Stimulated activated naive CD8-positive, alpha-beta T cell treated with anti-CD3 and anti-CD28 coated beads, Interleukin-15, amount 100 ng/mL, for 72 hours (primary cell): Measurements from ENCODE around the gene S100A16.

Experiments
- ATAC-seq: fragments of 150-1000 bp; cut with Tn5 transposase; 2 replicates; pipeline ENCODE4 v1.10.0; 2021; ENCODE audit warnings: mild to moderate bottlenecking, moderate library complexity
- DNase-seq, 2 donors: peaks; one replicate each; pipeline ENCODE4 v3.0.0; 2021 to 2022
- H3K27ac Mint-ChIP-seq, 2 donors: one replicate each; pipeline ENCODE4 v1.8.0; 2022; ENCODE audit warnings: mild to moderate bottlenecking in 2 of 2, mixed read lengths in 2 of 2, moderate library complexity in 2 of 2
- H3K27me3 Mint-ChIP-seq: one replicate; pipeline ENCODE4 v1.8.0; 2022; ENCODE audit warnings: mixed read lengths
- H3K4me1 Mint-ChIP-seq: one replicate; pipeline ENCODE4 v1.8.0; 2022; ENCODE audit warnings: mild to moderate bottlenecking, mixed read lengths
- H3K4me3 Mint-ChIP-seq, 2 donors: one replicate each; pipeline ENCODE4 v1.8.0; 2022; ENCODE audit warnings: mild to moderate bottlenecking in 2 of 2, mixed read lengths in 2 of 2, moderate library complexity in 1 of 2
- H3K9me3 Mint-ChIP-seq, 2 donors: one replicate each; pipeline ENCODE4 v1.8.0; 2022; ENCODE audit warnings: mixed read lengths in 2 of 2

The S100A16 gene

GRCh38 chr1:153612755-153613331 is at the start of gene S100A16:
TSS of gene S100A16 (minus strand) at chr1:153613137. CDS start at chr1:153608151, 4,986 bp downstream.
- no peaks in the 10 kb centered on the region for H3K9me3 Mint-ChIP-seq
- no peaks in the 10 kb centered on the region for H3K27me3 Mint-ChIP-seq
- H3K4me3 Mint-ChIP-seq, result no peak within 1 kb of the TSS
- DNase-seq, result no peak
- no peak within 1 kb of the TSS for H3K27ac Mint-ChIP-seq
- no peak for ATAC-seq
- H3K4me1 Mint-ChIP-seq, result no peaks in the 10 kb centered on the region

- Mint-ChIP-seq H3K27me3 (no peaks in the 10 kb centered on the region), H3K27ac (no peak overlapping the region)
- ATAC-seq, result no peak
Measured at GRCh38 chr1:153662269-153662668, 49.3 kb upstream of the S100A16 start.

GRCh38 chr1:153661111-153661708 is 48.3 kb upstream of the S100A16 start:
- Mint-ChIP-seq H3K27me3 (no peaks in the 10 kb centered on the region), H3K4me1 (peaks cover 37% of the 10 kb centered on the region), H3K27ac (no peak overlapping the region), H3K9me3 (no peaks in the 10 kb centered on the region), H3K4me3 (no peak overlapping the region)
- ATAC-seq (no peak), DNase-seq (no peak)

More at GRCh38 chr1:153662269-153662668, 49.3 kb upstream of the S100A16 start:
- Mint-ChIP-seq H3K4me1 (peaks cover 39% of the 10 kb centered on the region), H3K9me3 (no peaks in the 10 kb centered on the region), H3K4me3 (no peak overlapping the region)
- no peak for DNase-seq

GRCh38 chr1:153659656-153660055 is 46.7 kb upstream of the S100A16 start:
- Mint-ChIP-seq H3K27me3 (no peaks in the 10 kb centered on the region), H3K4me1 (peaks cover 34% of the 10 kb centered on the region), H3K4me3 (peak overlapping the region; percentile 92 to 96), H3K9me3 (no peaks in the 10 kb centered on the region), H3K27ac (peak overlapping the region; percentile 62 to 93)
- no peak for ATAC-seq
- no peak for DNase-seq

GRCh38 chr1:153659175-153659534 is 46.2 kb upstream of the S100A16 start:
- ATAC-seq, result no peak
- H3K27ac Mint-ChIP-seq, result peak overlapping the region; percentile 62 to 93
- peaks cover 34% of the 10 kb centered on the region for H3K4me1 Mint-ChIP-seq
- H3K4me3 Mint-ChIP-seq, result peak overlapping the region; percentile 92 to 96
- no peaks in the 10 kb centered on the region for H3K27me3 Mint-ChIP-seq
- no peak for DNase-seq
- H3K9me3 Mint-ChIP-seq, result no peaks in the 10 kb centered on the region

GRCh38 chr1:153658400-153659174 is 45.6 kb upstream of the S100A16 start, which contains the start of gene SNAPIN:
TSS of gene SNAPIN (plus strand) at chr1:153658703. CDS start at chr1:153658744, 41 bp downstream.
- Mint-ChIP-seq H3K27me3 (no peaks in the 10 kb centered on the region), H3K9me3 (no peaks in the 10 kb centered on the region), H3K4me3 (peak within 1 kb of the TSS; percentile 92 to 96), H3K27ac (peak within 1 kb of the TSS; percentile 94 to 96), H3K4me1 (peaks cover 34% of the 10 kb centered on the region)
- DNase-seq (peak; percentile 90 to 92), ATAC-seq (peak; percentile 97)

GRCh38 chr1:153655333-153655732 is 42.4 kb upstream of the S100A16 start:
- ATAC-seq, result no peak

GRCh38 chr1:153652805-153653500 is 40.0 kb upstream of the S100A16 start:
- no peaks in the 10 kb centered on the region for H3K27me3 Mint-ChIP-seq
- peak overlapping the region in 1 of 2 donors; percentile 77 for H3K27ac Mint-ChIP-seq
- H3K4me1 Mint-ChIP-seq, result peaks cover 31% of the 10 kb centered on the region
- H3K9me3 Mint-ChIP-seq, result no peaks in the 10 kb centered on the region
- no peak overlapping the region for H3K4me3 Mint-ChIP-seq
- no peak for ATAC-seq
- no peak for DNase-seq

More at GRCh38 chr1:153655333-153655732, 42.4 kb upstream of the S100A16 start:
- peaks cover 25% of the 10 kb centered on the region for H3K4me1 Mint-ChIP-seq
- no peaks in the 10 kb centered on the region for H3K27me3 Mint-ChIP-seq
- H3K9me3 Mint-ChIP-seq, result no peaks in the 10 kb centered on the region
- no peak overlapping the region for H3K4me3 Mint-ChIP-seq
- DNase-seq, result no peak
- peak overlapping the region in 1 of 2 donors; percentile 36 for H3K27ac Mint-ChIP-seq

- DNase-seq, result no peak
- Mint-ChIP-seq H3K4me1 (peaks cover 36% of the 10 kb centered on the region), H3K9me3 (no peaks in the 10 kb centered on the region), H3K4me3 (no peak overlapping the region), H3K27me3 (no peaks in the 10 kb centered on the region), H3K27ac (no peak overlapping the region)
- no peak for ATAC-seq
Measured at GRCh38 chr1:153651771-153652170, 38.8 kb upstream of the S100A16 start.

GRCh38 chr1:153649863-153650235 is 36.9 kb upstream of the S100A16 start:
- no peak overlapping the region for H3K4me3 Mint-ChIP-seq
- H3K9me3 Mint-ChIP-seq, result no peaks in the 10 kb centered on the region
- H3K4me1 Mint-ChIP-seq, result peaks cover 53% of the 10 kb centered on the region
- DNase-seq, result no peak
- no peaks in the 10 kb centered on the region for H3K27me3 Mint-ChIP-seq
- peak overlapping the region; percentile 17 to 93 for H3K27ac Mint-ChIP-seq
- peak; percentile 48 for ATAC-seq

GRCh38 chr1:153649137-153649862 is 36.4 kb upstream of the S100A16 start:
- no peak overlapping the region for H3K4me3 Mint-ChIP-seq

GRCh38 chr1:153648000-153648643 is 35.2 kb upstream of the S100A16 start:
- DNase-seq (no peak), ATAC-seq (peak; percentile 24)
- H3K27ac Mint-ChIP-seq, result peak overlapping the region in 1 of 2 donors; percentile 71
- H3K4me3 Mint-ChIP-seq, result no peak overlapping the region
- no peaks in the 10 kb centered on the region for H3K27me3 Mint-ChIP-seq
- H3K9me3 Mint-ChIP-seq, result no peaks in the 10 kb centered on the region
- peaks cover 71% of the 10 kb centered on the region for H3K4me1 Mint-ChIP-seq

More at GRCh38 chr1:153649137-153649862, 36.4 kb upstream of the S100A16 start:
- Mint-ChIP-seq H3K27ac (peak overlapping the region; percentile 83 to 93), H3K4me1 (peaks cover 59% of the 10 kb centered on the region), H3K9me3 (no peaks in the 10 kb centered on the region), H3K27me3 (no peaks in the 10 kb centered on the region)
- DNase-seq (no peak), ATAC-seq (peak; percentile 63)

GRCh38 chr1:153647346-153647714 is 34.4 kb upstream of the S100A16 start:
- DNase-seq, result no peak
- Mint-ChIP-seq H3K4me1 (peaks cover 70% of the 10 kb centered on the region), H3K9me3 (no peaks in the 10 kb centered on the region), H3K27ac (peak overlapping the region in 1 of 2 donors; percentile 93), H3K27me3 (no peaks in the 10 kb centered on the region), H3K4me3 (no peak overlapping the region)
- ATAC-seq, result no peak

GRCh38 chr1:153646672-153647345 is 33.9 kb upstream of the S100A16 start:
- no peak for DNase-seq
- H3K9me3 Mint-ChIP-seq, result no peaks in the 10 kb centered on the region
- peak overlapping the region in 1 of 2 donors; percentile 93 for H3K27ac Mint-ChIP-seq
- H3K4me1 Mint-ChIP-seq, result peaks cover 75% of the 10 kb centered on the region
- no peaks in the 10 kb centered on the region for H3K27me3 Mint-ChIP-seq
- no peak overlapping the region for H3K4me3 Mint-ChIP-seq
- no peak for ATAC-seq
